GM12878 (cell line): ENCODE data around the gene MYO15B. TPM values are rescaled to one million over a fixed set of nuclear protein-coding genes. Genes with fewer than 3 reads are reported as not detected.

Source experiments
- ATAC-seq: fragments of 200-7000 bp; cut with Tn5 transposase; 3 replicates; pipeline ENCODE4 v1.9.1; 2020; ENCODE audit warnings: mild to moderate bottlenecking, moderate library complexity
- BruUV-seq: library from RNA; stranded (reverse); fragments of 400-500 nt; replicated peaks from 2 replicates; lab custom pipeline; 2021; lab: Mats Ljungman, UMichigan
- CTCF ChIA-PET: fragments of 300-600 bp; sonication (Branson Sonifier 250); formaldehyde crosslinking; extraction: SDS; loops from one replicate; lab custom pipeline; 2021; ENCODE audit warnings: inconsistent platforms; lab: Yijun Ruan, JAX
- POLR2A ChIA-PET: fragments of 350-600 bp; formaldehyde crosslinking; extraction: SDS; loops from one replicate; lab custom pipeline; 2021; ENCODE audit warnings: inconsistent platforms; lab: Charles Lee
- RAD21 ChIA-PET: fragments of 300-600 bp; sonication (Branson Sonifier 250); formaldehyde crosslinking; loops from one replicate; lab custom pipeline; 2023; ENCODE audit warnings: antibody characterized with exemption; ENCODE audit not compliant: unreplicated experiment; lab: Charles Lee
- SMC1A ChIA-PET: fragments of 300-600 bp; sonication (Branson Sonifier 250); formaldehyde crosslinking; loops from one replicate; lab custom pipeline; 2023; ENCODE audit not compliant: unreplicated experiment, uncharacterized antibody; lab: Charles Lee
- DNase-seq: peaks from one replicate; pipeline ENCODE4 v3.0.0-alpha.2; 2011; ENCODE audit warnings: low read depth, low spot score
- FAIRE-seq: peaks from 3 replicates; lab custom pipeline; 2011; peaks lifted over from hg19 to GRCh38; lab: Jason Lieb, UNC
- H2AFZ ChIP-seq: 2 replicates; pipeline ENCODE4 v1.6.0; 2011; ENCODE audit warnings: low read depth, low read length, control low read depth; ENCODE audit not compliant: control insufficient read depth
- H3K27ac ChIP-seq: 2 replicates; pipeline ENCODE4 v1.5.1; 2011; ENCODE audit warnings: control low read depth; ENCODE audit not compliant: control insufficient read depth, insufficient read depth
- H3K27me3 ChIP-seq, 2 experiments: replicated peaks in 1 of 2; 2 replicates each; pipeline versions ENCODE4 v1.6.0 to v1.6.1; 2011; ENCODE audit warnings: low read length in 1 of 2; ENCODE audit not compliant: control insufficient read depth in 2 of 2, insufficient read depth in 2 of 2
- H3K36me3 ChIP-seq, 2 experiments: 2 replicates each; pipeline ENCODE4 v1.5.1; 2011; ENCODE audit warnings: low read length in 1 of 2; ENCODE audit not compliant: control insufficient read depth in 2 of 2, insufficient read depth in 2 of 2
- H3K4me1 ChIP-seq: 2 replicates; pipeline ENCODE4 v1.6.1; 2011; ENCODE audit warnings: mild to moderate bottlenecking, low read length, moderate library complexity, mixed read lengths; ENCODE audit not compliant: control insufficient read depth, insufficient read depth
- H3K4me2 ChIP-seq: 2 replicates; pipeline ENCODE4 v1.6.0; 2011; ENCODE audit warnings: control low read depth; ENCODE audit not compliant: control insufficient read depth, insufficient read depth
- H3K4me3 ChIP-seq: fragments of 200-600 bp; sonication (generic); 2 replicates; pipeline ENCODE4 v1.5.1; 2016
- H3K79me2 ChIP-seq: 2 replicates; pipeline ENCODE4 v1.6.0; 2011; ENCODE audit warnings: low read length; ENCODE audit not compliant: control insufficient read depth, insufficient read depth
- H3K9ac ChIP-seq: 2 replicates; pipeline ENCODE4 v1.8.0; 2011; ENCODE audit warnings: low read length, control low read depth, mixed read lengths; ENCODE audit not compliant: control insufficient read depth, insufficient read depth
- H3K9me3 ChIP-seq: replicated peaks from 3 replicates; pipeline ENCODE4 v1.5.1; 2011; ENCODE audit warnings: mild to moderate bottlenecking, low read length; ENCODE audit not compliant: control insufficient read depth, insufficient read depth
- H4K20me1 ChIP-seq: 2 replicates; pipeline ENCODE4 v1.6.0; 2011; ENCODE audit not compliant: control insufficient read depth, insufficient read depth
- EED ChIP-seq: sonication (generic); IDR thresholded peaks from 2 replicates; pipeline ENCODE4 v1.6.1; 2016; ENCODE audit warnings: antibody characterized with exemption, low read depth
- ESRRA ChIP-seq: IDR thresholded peaks from 2 replicates; pipeline ENCODE4 v1.6.1; 2012; ENCODE audit warnings: mild to moderate bottlenecking, low read length, improper control_type of control experiment
- FOXM1 ChIP-seq: IDR thresholded peaks from 2 replicates; pipeline ENCODE4 v1.6.1; 2012; ENCODE audit warnings: low read depth, mild to moderate bottlenecking, inconsistent platforms, low read length, moderate library complexity
- MEF2B ChIP-seq: fragments of 450-650 bp; IDR thresholded peaks from 2 replicates; pipeline ENCODE4 v1.6.1; 2018; ENCODE audit warnings: mild to moderate bottlenecking, moderate library complexity; ENCODE audit not compliant: partially characterized antibody, poor library complexity, severe bottlenecking
- NBN ChIP-seq: fragments of 450-650 bp; IDR thresholded peaks from 2 replicates; pipeline ENCODE4 v1.6.1; 2016
- NFYB ChIP-seq: IDR thresholded peaks from 2 replicates; pipeline ENCODE4 v1.6.1; 2011; ENCODE audit warnings: low read depth, mild to moderate bottlenecking, low read length, improper control_type of control experiment, moderate library complexity; ENCODE audit not compliant: insufficient read depth
- POLR2AphosphoS2 ChIP-seq: IDR thresholded peaks from 2 replicates; pipeline ENCODE4 v1.6.1; 2011; ENCODE audit warnings: low read depth, mild to moderate bottlenecking, low read length, improper control_type of control experiment, moderate library complexity
- SMARCA5 ChIP-seq: fragments of 450-650 bp; IDR thresholded peaks from 2 replicates; pipeline ENCODE4 v1.6.1; 2017; ENCODE audit warnings: mild to moderate bottlenecking
- SUPT20H ChIP-seq: IDR thresholded peaks from 2 replicates; pipeline ENCODE4 v1.6.1; 2011; ENCODE audit warnings: low read depth, mild to moderate bottlenecking, low read length, moderate library complexity, borderline replicate concordance; ENCODE audit not compliant: control insufficient read depth
- WGBS: methylation state at CpG from one replicate; pipeline ENCODE4 v1.1.6; 2016; ENCODE audit warnings: low lambda C conversion rate; ENCODE audit not compliant: insufficient replicate concordance, insufficient coverage; ENCODE audit errors: missing lambda C conversion rate; 5-methylcytosine and 5-hydroxymethylcytosine counted together
- in situ Hi-C: fragments of 300-500 bp; cut with MboI; formaldehyde crosslinking; loops from 9 replicates; pipeline ENCODE4 v1.14.3; 2018; ENCODE audit warnings: mixed read lengths
- intact Hi-C: fragments of 100-400 bp; cut with micrococcal nuclease; formaldehyde crosslinking; loops from one replicate; pipeline ENCODE4 v1.14.2; 2022; ENCODE audit not compliant: unreplicated experiment
- polyA plus RNA-seq, 11 experiments: library from polyadenylated mRNA; depleted of rRNA in 4 of 11; unstranded in 6 of 11; stranded (reverse) in 5 of 11; fragments of >200 nt; fragmentation: Nextera tagmentation in 4 of 11; fragmentation: Illumina TruSeq in 1 of 11; extraction: Ambion mirVana in 4 of 11; extraction: Trizol in 1 of 11; gene quantifications; 1 replicate in 1 of 11; 2 replicates in 10 of 11; pipeline versions ENCODE4 v1.2.1 to v1.2.3, GENCODE V29; 2011 to 2016; ENCODE audit warnings: inconsistent platforms in 2 of 11, missing spikeins in 2 of 11, low read depth in 1 of 11
- total RNA-seq, 4 experiments: library from RNA; depleted of rRNA in 3 of 4; stranded (reverse); fragments of >200 nt in 3 of 4; fragmentation: Illumina TruSeq in 1 of 4; extraction: Trizol in 1 of 4; gene quantifications; 2 replicates each; pipeline versions ENCODE4 v1.2.1 to v1.2.3, GENCODE V29; 2013 to 2021
- TF ChIP-seq, protein P1 (sequence below): fragments of 450-650 bp; IDR thresholded peaks from 2 replicates; pipeline ENCODE4 v1.6.1; 2017; ENCODE audit warnings: borderline replicate concordance
- TF ChIP-seq, protein P2 (sequence below): fragments of 450-650 bp; IDR thresholded peaks from 2 replicates; pipeline ENCODE4 v1.6.1; 2017; ENCODE audit warnings: antibody characterized with exemption, mild to moderate bottlenecking, moderate library complexity
- TF ChIP-seq, protein P3 (sequence below): IDR thresholded peaks from 2 replicates; pipeline ENCODE4 v1.6.1; 2012; ENCODE audit warnings: low read depth, low read length, improper control_type of control experiment
- TF ChIP-seq, protein P4 (sequence below): IDR thresholded peaks from 2 replicates; pipeline ENCODE4 v1.6.1; 2012; ENCODE audit warnings: improper control_type of control experiment, low read depth, low read length; ENCODE audit not compliant: insufficient replicate concordance

MYO15B gene
- total and polyA plus RNA-seq, 10 of the 15 experiments (the other 5 are each of a cell fraction or from before 2014, with no cell fraction given): 0.67 to 15.4 (median 2.3) TPM; not detected in 1

DNA sequence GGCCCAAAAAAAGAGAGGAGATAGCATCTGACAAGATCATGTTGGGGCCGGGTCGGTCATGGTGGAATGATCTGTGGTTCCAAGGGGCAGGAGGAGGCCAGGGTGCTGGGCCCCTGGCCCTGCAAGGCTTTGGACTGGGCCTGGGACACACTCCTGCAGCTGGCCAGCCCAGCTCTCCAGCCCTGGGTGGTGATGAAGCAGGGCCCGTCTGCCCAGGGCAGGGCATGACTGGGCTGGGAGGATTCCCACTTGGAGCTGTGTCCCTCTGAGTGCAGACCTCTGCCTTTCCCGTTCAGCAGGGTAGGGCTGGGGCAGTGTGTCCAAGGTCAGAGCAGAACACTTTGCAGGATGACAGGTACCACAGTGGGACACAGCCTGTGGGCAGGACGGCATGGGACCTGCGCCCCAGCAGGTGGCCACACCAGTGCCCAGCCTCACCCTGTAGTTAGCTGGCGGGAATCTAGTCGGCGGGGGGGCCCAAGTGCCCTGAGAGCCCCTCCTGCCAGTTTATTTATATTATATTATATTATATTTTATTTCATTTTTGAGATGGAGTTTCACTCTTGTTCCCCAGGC, 27.6 kb upstream of the MYO15B start:
- Histone ChIP-seq H3K79me2 (no peaks in the 10 kb centered on the region), H3K27me3 (no peaks in the 10 kb centered on the region), H2AFZ (no peak overlapping the region), H4K20me1 (no peaks in the 10 kb centered on the region), H3K27ac (no peak overlapping the region), H3K36me3 (no peaks in the 10 kb centered on the region), H3K4me1 (no peaks in the 10 kb centered on the region), H3K9me3 (no peaks in the 10 kb centered on the region), H3K4me2 (no peak overlapping the region), H3K4me3 (no peak overlapping the region), H3K9ac (no peak overlapping the region)
- DNase-seq: no peak
- intact Hi-C loops: no loop called here
- POLR2A ChIA-PET: interaction anchor here (1.1 kb wide), 1 partner anchor 11 kb away, joined by 4 read pairs; no protein-coding TSS in a partner anchor
- no peak for ATAC-seq
- BruUV-seq: no TSS peak
- no peak for FAIRE-seq
- CTCF ChIA-PET: no interaction called here
- 58% methylated on average over 9 of the region's 9 CpGs for WGBS
- SMC1A ChIA-PET: interaction anchor here (0.6 kb wide), 1 partner anchor 48 kb away, joined by 3 read pairs; no protein-coding TSS in a partner anchor
- in situ Hi-C loops: no loop called here
- RAD21 ChIA-PET: no interaction called here
- TF ChIP-seq ESRRA: no peak
- TF ChIP-seq EED: no peak
- TF ChIP-seq, protein P1, sequence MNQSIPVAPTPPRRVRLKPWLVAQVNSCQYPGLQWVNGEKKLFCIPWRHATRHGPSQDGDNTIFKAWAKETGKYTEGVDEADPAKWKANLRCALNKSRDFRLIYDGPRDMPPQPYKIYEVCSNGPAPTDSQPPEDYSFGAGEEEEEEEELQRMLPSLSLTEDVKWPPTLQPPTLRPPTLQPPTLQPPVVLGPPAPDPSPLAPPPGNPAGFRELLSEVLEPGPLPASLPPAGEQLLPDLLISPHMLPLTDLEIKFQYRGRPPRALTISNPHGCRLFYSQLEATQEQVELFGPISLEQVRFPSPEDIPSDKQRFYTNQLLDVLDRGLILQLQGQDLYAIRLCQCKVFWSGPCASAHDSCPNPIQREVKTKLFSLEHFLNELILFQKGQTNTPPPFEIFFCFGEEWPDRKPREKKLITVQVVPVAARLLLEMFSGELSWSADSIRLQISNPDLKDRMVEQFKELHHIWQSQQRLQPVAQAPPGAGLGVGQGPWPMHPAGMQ: no peak
- TF ChIP-seq NBN: no peak
- no peak for TF ChIP-seq SMARCA5
- no peak for TF ChIP-seq POLR2AphosphoS2
- TF ChIP-seq, protein P2, sequence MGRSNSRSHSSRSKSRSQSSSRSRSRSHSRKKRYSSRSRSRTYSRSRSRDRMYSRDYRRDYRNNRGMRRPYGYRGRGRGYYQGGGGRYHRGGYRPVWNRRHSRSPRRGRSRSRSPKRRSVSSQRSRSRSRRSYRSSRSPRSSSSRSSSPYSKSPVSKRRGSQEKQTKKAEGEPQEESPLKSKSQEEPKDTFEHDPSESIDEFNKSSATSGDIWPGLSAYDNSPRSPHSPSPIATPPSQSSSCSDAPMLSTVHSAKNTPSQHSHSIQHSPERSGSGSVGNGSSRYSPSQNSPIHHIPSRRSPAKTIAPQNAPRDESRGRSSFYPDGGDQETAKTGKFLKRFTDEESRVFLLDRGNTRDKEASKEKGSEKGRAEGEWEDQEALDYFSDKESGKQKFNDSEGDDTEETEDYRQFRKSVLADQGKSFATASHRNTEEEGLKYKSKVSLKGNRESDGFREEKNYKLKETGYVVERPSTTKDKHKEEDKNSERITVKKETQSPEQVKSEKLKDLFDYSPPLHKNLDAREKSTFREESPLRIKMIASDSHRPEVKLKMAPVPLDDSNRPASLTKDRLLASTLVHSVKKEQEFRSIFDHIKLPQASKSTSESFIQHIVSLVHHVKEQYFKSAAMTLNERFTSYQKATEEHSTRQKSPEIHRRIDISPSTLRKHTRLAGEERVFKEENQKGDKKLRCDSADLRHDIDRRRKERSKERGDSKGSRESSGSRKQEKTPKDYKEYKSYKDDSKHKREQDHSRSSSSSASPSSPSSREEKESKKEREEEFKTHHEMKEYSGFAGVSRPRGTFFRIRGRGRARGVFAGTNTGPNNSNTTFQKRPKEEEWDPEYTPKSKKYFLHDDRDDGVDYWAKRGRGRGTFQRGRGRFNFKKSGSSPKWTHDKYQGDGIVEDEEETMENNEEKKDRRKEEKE: no peak
- TF ChIP-seq, protein P3, sequence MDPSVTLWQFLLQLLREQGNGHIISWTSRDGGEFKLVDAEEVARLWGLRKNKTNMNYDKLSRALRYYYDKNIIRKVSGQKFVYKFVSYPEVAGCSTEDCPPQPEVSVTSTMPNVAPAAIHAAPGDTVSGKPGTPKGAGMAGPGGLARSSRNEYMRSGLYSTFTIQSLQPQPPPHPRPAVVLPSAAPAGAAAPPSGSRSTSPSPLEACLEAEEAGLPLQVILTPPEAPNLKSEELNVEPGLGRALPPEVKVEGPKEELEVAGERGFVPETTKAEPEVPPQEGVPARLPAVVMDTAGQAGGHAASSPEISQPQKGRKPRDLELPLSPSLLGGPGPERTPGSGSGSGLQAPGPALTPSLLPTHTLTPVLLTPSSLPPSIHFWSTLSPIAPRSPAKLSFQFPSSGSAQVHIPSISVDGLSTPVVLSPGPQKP: no peak
- no peak for TF ChIP-seq NFYB
- TF ChIP-seq, protein P4, sequence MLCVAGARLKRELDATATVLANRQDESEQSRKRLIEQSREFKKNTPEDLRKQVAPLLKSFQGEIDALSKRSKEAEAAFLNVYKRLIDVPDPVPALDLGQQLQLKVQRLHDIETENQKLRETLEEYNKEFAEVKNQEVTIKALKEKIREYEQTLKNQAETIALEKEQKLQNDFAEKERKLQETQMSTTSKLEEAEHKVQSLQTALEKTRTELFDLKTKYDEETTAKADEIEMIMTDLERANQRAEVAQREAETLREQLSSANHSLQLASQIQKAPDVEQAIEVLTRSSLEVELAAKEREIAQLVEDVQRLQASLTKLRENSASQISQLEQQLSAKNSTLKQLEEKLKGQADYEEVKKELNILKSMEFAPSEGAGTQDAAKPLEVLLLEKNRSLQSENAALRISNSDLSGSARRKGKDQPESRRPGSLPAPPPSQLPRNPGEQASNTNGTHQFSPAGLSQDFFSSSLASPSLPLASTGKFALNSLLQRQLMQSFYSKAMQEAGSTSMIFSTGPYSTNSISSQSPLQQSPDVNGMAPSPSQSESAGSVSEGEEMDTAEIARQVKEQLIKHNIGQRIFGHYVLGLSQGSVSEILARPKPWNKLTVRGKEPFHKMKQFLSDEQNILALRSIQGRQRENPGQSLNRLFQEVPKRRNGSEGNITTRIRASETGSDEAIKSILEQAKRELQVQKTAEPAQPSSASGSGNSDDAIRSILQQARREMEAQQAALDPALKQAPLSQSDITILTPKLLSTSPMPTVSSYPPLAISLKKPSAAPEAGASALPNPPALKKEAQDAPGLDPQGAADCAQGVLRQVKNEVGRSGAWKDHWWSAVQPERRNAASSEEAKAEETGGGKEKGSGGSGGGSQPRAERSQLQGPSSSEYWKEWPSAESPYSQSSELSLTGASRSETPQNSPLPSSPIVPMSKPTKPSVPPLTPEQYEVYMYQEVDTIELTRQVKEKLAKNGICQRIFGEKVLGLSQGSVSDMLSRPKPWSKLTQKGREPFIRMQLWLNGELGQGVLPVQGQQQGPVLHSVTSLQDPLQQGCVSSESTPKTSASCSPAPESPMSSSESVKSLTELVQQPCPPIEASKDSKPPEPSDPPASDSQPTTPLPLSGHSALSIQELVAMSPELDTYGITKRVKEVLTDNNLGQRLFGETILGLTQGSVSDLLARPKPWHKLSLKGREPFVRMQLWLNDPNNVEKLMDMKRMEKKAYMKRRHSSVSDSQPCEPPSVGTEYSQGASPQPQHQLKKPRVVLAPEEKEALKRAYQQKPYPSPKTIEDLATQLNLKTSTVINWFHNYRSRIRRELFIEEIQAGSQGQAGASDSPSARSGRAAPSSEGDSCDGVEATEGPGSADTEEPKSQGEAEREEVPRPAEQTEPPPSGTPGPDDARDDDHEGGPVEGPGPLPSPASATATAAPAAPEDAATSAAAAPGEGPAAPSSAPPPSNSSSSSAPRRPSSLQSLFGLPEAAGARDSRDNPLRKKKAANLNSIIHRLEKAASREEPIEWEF: no peak
- no peak for TF ChIP-seq MEF2B
- TF ChIP-seq FOXM1: no peak
- TF ChIP-seq SUPT20H: no peak
